NCI-H82 (cell line): ENCODE results near the gene TMEM258.

ENCODE experiments used
- DNase-seq: peaks from one replicate; lab custom pipeline; 2025; lab: John Stamatoyannopoulos, UW

The TMEM258 gene

GRCh38 chr11:61742391-61742790 is 50.0 kb downstream of the TMEM258 start:
- DNase-seq, result no peak

- no peak for DNase-seq
Measured at GRCh38 chr11:61739966-61740365, 52.4 kb downstream of the TMEM258 start.

- no peak for DNase-seq
Measured at GRCh38 chr11:61739413-61739812, 53.0 kb downstream of the TMEM258 start.
